NCI-H510A treated with DMSO at 0.1 percent for 48 hours (cell line): ENCODE measurements around the gene IL13.
"Not testable (repeated sequence)": the region's sequence is repeated elsewhere in the genome, so short reads cannot be mapped to it uniquely, and the experiment has no call there.

Experiments used
- DNase-seq: peaks from one replicate; lab custom pipeline; 2025; lab: John Stamatoyannopoulos, UW

IL13 gene

GRCh38 chr5:132688536-132689339, 30.8 kb downstream of the IL13 start:
- DNase-seq, result no peak

- peak; percentile 5 for DNase-seq
Measured at GRCh38 chr5:132689513-132689912, 31.5 kb downstream of the IL13 start.

GRCh38 chr5:132690156-132690555, 32.2 kb downstream of the IL13 start:
- DNase-seq, result no peak

- DNase-seq, result not testable (repeated sequence)
Measured at GRCh38 chr5:132691755-132692631, 34.0 kb downstream of the IL13 start.

GRCh38 chr5:132692632-132692967, 34.6 kb downstream of the IL13 start:
- DNase-seq, result no peak

GRCh38 chr5:132695956-132696355, 38.0 kb downstream of the IL13 start:
- DNase-seq, result no peak

GRCh38 chr5:132704875-132705274, 46.9 kb downstream of the IL13 start:
- no peak for DNase-seq

- DNase-seq, result no peak
Measured at GRCh38 chr5:132708645-132709044, 50.7 kb downstream of the IL13 start.
